Endodermal cell (in vitro differentiated cells): ENCODE data around the gene GRIP1. TPM values are rescaled to one million over a fixed set of nuclear protein-coding genes. Genes with fewer than 3 reads are reported as not detected.

Experiments used
- DNase-seq: peaks from one replicate; pipeline ENCODE4 v3.0.0-alpha.2; 2017
- H3K27ac ChIP-seq: 2 replicates; pipeline ENCODE4 v1.5.1; 2013; ENCODE audit warnings: mild to moderate bottlenecking, low read depth, low read length, moderate library complexity
- H3K27me3 ChIP-seq: 2 replicates; pipeline ENCODE4 v1.6.1; 2013; ENCODE audit warnings: mild to moderate bottlenecking, low read length, moderate library complexity; ENCODE audit not compliant: insufficient read depth, control insufficient read depth, poor library complexity, severe bottlenecking
- H3K36me3 ChIP-seq: 2 replicates; pipeline ENCODE4 v1.7.0; 2013; ENCODE audit warnings: mild to moderate bottlenecking, low read length, moderate library complexity; ENCODE audit not compliant: control insufficient read depth, insufficient read depth
- H3K4me1 ChIP-seq: one replicate; pipeline ENCODE4 v1.7.0; 2013; ENCODE audit warnings: low read length; ENCODE audit not compliant: control insufficient read depth, insufficient read depth
- H3K4me3 ChIP-seq: 2 replicates; pipeline ENCODE4 v1.5.1; 2013; ENCODE audit warnings: mild to moderate bottlenecking, low read length, moderate library complexity
- H3K9ac ChIP-seq: 2 replicates; pipeline ENCODE4 v1.6.1; 2013; ENCODE audit warnings: mild to moderate bottlenecking, low read length, moderate library complexity; ENCODE audit not compliant: poor library complexity, severe bottlenecking; ENCODE audit errors: extremely low read depth
- H3K9me3 ChIP-seq: 2 replicates; pipeline ENCODE4 v1.6.1; 2013; ENCODE audit warnings: mild to moderate bottlenecking, low read length, moderate library complexity; ENCODE audit not compliant: control insufficient read depth
- H3K27ac Mint-ChIP-seq: 2 replicates; pipeline ENCODE4 v1.8.0; 2020; ENCODE audit warnings: mixed read lengths
- H3K27me3 Mint-ChIP-seq: 2 replicates; pipeline ENCODE4 v1.8.0; 2021; ENCODE audit warnings: mild to moderate bottlenecking, mixed read lengths; ENCODE audit not compliant: insufficient read depth
- H3K36me3 Mint-ChIP-seq: 2 replicates; pipeline ENCODE4 v1.8.0; 2020; ENCODE audit warnings: low read depth, mixed read lengths
- H3K4me1 Mint-ChIP-seq: 2 replicates; pipeline ENCODE4 v1.8.0; 2020; ENCODE audit warnings: mixed read lengths
- H3K4me3 Mint-ChIP-seq: 2 replicates; pipeline ENCODE4 v1.8.0; 2020; ENCODE audit warnings: mild to moderate bottlenecking, moderate library complexity, mixed read lengths
- H3K9me3 Mint-ChIP-seq: 2 replicates; pipeline ENCODE4 v1.8.0; 2020; ENCODE audit warnings: mild to moderate bottlenecking, mixed read lengths
- CTCF ChIP-seq: fragments of 200-600 bp; sonication (generic); conservative IDR thresholded peaks from 2 replicates; pipeline ENCODE4 v1.5.0; 2021; ENCODE audit warnings: antibody characterized with exemption, mild to moderate bottlenecking
- WGBS, 2 experiments: methylation state at CpG; one replicate each; pipeline versions ENCODE4 v1.1.5 to v1.1.7; 2013; ENCODE audit warnings: missing lambda C conversion rate in 2 of 2, mixed read lengths in 1 of 2; ENCODE audit not compliant: insufficient coverage in 1 of 2, insufficient read length in 1 of 2; 5-methylcytosine and 5-hydroxymethylcytosine counted together
- total RNA-seq, 2 donors: library from RNA; stranded (reverse); fragmentation: NEBNext Ultra II Directional in 1 of 2; extraction: Animal tissue kit (Norgen Biotek cat#: 25700) in 1 of 2; gene quantifications; 2 replicates in 1 of 2; 3 replicates in 1 of 2; pipeline ENCODE4 v1.2.1, GENCODE V29; 2021

GRIP1 gene
- total RNA-seq, 2 donors from 2014 or later: 41.0 to 47.6 TPM

DNA sequence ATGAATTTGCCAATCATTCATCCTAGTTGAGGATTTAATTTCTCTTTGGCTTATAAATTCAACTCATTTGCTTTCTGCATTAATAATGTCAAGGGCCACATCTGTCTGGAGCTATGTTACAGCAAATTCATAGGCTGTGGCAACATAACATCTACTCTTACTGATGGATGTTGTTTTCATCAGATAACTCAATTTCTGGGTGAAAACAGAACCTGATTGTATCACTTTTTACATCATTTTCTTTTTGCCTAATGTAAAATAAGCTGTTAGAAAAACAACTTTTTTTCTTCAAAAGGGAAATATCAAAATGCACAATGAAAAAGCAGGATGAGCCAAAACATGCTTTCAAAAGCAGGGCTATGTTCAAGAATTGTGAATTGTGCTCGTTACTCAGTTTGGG lies 303.3 kb downstream of the GRIP1 start:
- peaks cover 18% of the 10 kb centered on the region for H3K36me3 Mint-ChIP-seq
- no peak overlapping the region for H3K4me3 ChIP-seq
- no peaks in the 10 kb centered on the region for H3K4me1 ChIP-seq
- H3K27me3 ChIP-seq: no peaks in the 10 kb centered on the region
- no peak overlapping the region for H3K9ac ChIP-seq
- no peaks in the 10 kb centered on the region for H3K36me3 ChIP-seq
- no peak for DNase-seq
- H3K4me3 Mint-ChIP-seq: no peak overlapping the region
- H3K9me3 Mint-ChIP-seq: no peaks in the 10 kb centered on the region
- H3K27me3 Mint-ChIP-seq: no peaks in the 10 kb centered on the region
- no peak for TF ChIP-seq CTCF
- no peaks in the 10 kb centered on the region for H3K9me3 ChIP-seq
- H3K4me1 Mint-ChIP-seq: no peaks in the 10 kb centered on the region
- WGBS, 2 experiments: 100% methylated on average over 1 of the region's 1 CpG
- H3K27ac ChIP-seq: no peak overlapping the region
- H3K27ac Mint-ChIP-seq: no peak overlapping the region

- H3K9me3 ChIP-seq: no peaks in the 10 kb centered on the region
- H3K4me1 ChIP-seq: no peaks in the 10 kb centered on the region
- H3K27ac Mint-ChIP-seq: no peak overlapping the region
- H3K36me3 Mint-ChIP-seq: peaks cover 10% of the 10 kb centered on the region
- no peaks in the 10 kb centered on the region for H3K27me3 Mint-ChIP-seq
- 71 to 92% methylated on average over 1 to 2 of the region's 2 CpGs for WGBS, 2 experiments
- H3K36me3 ChIP-seq: no peaks in the 10 kb centered on the region
- no peaks in the 10 kb centered on the region for H3K27me3 ChIP-seq
- no peaks in the 10 kb centered on the region for H3K9me3 Mint-ChIP-seq
- H3K4me3 Mint-ChIP-seq: no peak overlapping the region
- no peaks in the 10 kb centered on the region for H3K4me1 Mint-ChIP-seq
- H3K27ac ChIP-seq: no peak overlapping the region
- no peak for DNase-seq
- no peak overlapping the region for H3K9ac ChIP-seq
- no peak for TF ChIP-seq CTCF
- H3K4me3 ChIP-seq: no peak overlapping the region
These were observed 306.9 kb downstream of the GRIP1 start for GRCh38 chr12:66371982-66372381.

- H3K36me3 ChIP-seq: no peaks in the 10 kb centered on the region
- no peak overlapping the region for H3K9ac ChIP-seq
- no peak for TF ChIP-seq CTCF
- H3K4me3 Mint-ChIP-seq: no peak overlapping the region
- WGBS, 2 experiments: 87 to 89% methylated on average over 3 of the region's 3 CpGs
- peaks cover 2% of the 10 kb centered on the region for H3K4me1 Mint-ChIP-seq
- no peak overlapping the region for H3K27ac ChIP-seq
- no peaks in the 10 kb centered on the region for H3K27me3 ChIP-seq
- no peak for DNase-seq
- H3K36me3 Mint-ChIP-seq: peaks cover 21% of the 10 kb centered on the region
- H3K27ac Mint-ChIP-seq: no peak overlapping the region
- H3K9me3 ChIP-seq: no peaks in the 10 kb centered on the region
- no peaks in the 10 kb centered on the region for H3K27me3 Mint-ChIP-seq
- no peaks in the 10 kb centered on the region for H3K4me1 ChIP-seq
- H3K4me3 ChIP-seq: no peak overlapping the region
- H3K9me3 Mint-ChIP-seq: no peaks in the 10 kb centered on the region
These were observed 311.7 kb downstream of the GRIP1 start for GRCh38 chr12:66367015-66367667.
